ENCODE measurements around the gene TAF6L. TPM values are rescaled to one million over a fixed set of nuclear protein-coding genes. Genes with fewer than 3 reads are reported as not detected.

Gene TAF6L
- total RNA-seq, 1 experiment from 2014 or later = 40.2 TPM

DNA sequence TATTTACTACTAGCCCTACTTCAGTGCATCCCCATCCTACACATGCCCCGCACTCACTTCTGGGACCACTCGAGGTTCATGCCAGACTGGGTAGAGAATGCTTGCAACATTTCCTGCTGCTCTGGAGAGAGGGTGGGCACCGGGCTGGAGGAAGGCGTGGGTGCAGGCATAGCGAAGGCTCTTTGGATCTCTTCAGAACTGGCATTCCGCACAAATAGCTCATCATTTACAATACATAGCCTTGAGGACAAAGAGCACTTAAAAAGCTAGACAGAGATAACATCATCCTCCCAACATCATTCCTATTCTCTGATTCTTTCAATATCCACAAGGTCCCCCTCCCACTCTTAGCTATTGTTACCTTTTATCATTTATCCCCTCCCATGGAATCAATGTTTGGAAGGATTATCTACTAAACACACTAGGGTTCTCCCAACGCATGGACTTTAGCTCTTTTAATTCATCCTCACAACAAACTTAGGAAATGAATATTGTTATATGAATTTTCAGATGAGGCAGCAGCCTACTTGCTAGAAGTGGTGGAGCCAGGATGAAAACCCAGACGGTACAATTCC is 23.1 kb downstream of the TAF6L start:
- TF ChIP-seq, protein P1, sequence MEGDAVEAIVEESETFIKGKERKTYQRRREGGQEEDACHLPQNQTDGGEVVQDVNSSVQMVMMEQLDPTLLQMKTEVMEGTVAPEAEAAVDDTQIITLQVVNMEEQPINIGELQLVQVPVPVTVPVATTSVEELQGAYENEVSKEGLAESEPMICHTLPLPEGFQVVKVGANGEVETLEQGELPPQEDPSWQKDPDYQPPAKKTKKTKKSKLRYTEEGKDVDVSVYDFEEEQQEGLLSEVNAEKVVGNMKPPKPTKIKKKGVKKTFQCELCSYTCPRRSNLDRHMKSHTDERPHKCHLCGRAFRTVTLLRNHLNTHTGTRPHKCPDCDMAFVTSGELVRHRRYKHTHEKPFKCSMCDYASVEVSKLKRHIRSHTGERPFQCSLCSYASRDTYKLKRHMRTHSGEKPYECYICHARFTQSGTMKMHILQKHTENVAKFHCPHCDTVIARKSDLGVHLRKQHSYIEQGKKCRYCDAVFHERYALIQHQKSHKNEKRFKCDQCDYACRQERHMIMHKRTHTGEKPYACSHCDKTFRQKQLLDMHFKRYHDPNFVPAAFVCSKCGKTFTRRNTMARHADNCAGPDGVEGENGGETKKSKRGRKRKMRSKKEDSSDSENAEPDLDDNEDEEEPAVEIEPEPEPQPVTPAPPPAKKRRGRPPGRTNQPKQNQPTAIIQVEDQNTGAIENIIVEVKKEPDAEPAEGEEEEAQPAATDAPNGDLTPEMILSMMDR (conservative IDR thresholded peaks at IDR 0.05; ENCODE audit: low read depth, low read length) = no peak
- TF ChIP-seq EZH2 (IDR thresholded peaks at IDR 0.05; ENCODE audit: low read length, unreplicated experiment) = no peak
- TF ChIP-seq EZH2phosphoT487 (IDR thresholded peaks at IDR 0.05; ENCODE audit: borderline replicate concordance, low read length) = no peak
- H3K9me3 ChIP-seq (ENCODE audit: low read length) = no peaks in the 10 kb centered on the region
- no peaks in the 10 kb centered on the region for H3K9me2 ChIP-seq (replicated peaks; ENCODE audit: low read length)
- no peak overlapping the region for H2AFZ ChIP-seq (ENCODE audit: low read length)
- no peak overlapping the region for H3K27ac ChIP-seq (ENCODE audit: low read length)
- no peak overlapping the region for H3K9ac ChIP-seq (ENCODE audit: low read length)
- peaks cover 17% of the 10 kb centered on the region for H3K4me1 ChIP-seq (ENCODE audit: insufficient read depth, low read length)
- H3K27me3 ChIP-seq (ENCODE audit: low read length) = no peaks in the 10 kb centered on the region
- H3F3A ChIP-seq (ENCODE audit: low read length, unreplicated experiment) = peaks cover 9% of the 10 kb centered on the region
- no peaks in the 10 kb centered on the region for H4K20me1 ChIP-seq (ENCODE audit: low read length)
- no peak for ATAC-seq
- ChIA-PET POLR2A (ENCODE audit: unreplicated experiment) (interaction anchor here (0.5 to 1.0 kb wide), 4 partner anchors 11 to 130 kb away, joined by 3 to 5 read pairs (median 3); partner anchors contain the start of genes C11orf98 and NXF1), CTCF (no interaction called here)
- H3K4me3 ChIP-seq (ENCODE audit: low read length) = no peak overlapping the region
- BruUV-seq (replicated peaks) = no TSS peak
- intact Hi-C loops (cut with micrococcal nuclease) = no loop called here
- no peak overlapping the region for H3K4me2 ChIP-seq (ENCODE audit: low read length)
- DNase-seq = no peak
- peaks cover 60% of the 10 kb centered on the region for H3K36me3 ChIP-seq (ENCODE audit: low read depth, low read length)
- peaks cover 25% of the 10 kb centered on the region for H3K79me2 ChIP-seq (ENCODE audit: low read length)

DNA sequence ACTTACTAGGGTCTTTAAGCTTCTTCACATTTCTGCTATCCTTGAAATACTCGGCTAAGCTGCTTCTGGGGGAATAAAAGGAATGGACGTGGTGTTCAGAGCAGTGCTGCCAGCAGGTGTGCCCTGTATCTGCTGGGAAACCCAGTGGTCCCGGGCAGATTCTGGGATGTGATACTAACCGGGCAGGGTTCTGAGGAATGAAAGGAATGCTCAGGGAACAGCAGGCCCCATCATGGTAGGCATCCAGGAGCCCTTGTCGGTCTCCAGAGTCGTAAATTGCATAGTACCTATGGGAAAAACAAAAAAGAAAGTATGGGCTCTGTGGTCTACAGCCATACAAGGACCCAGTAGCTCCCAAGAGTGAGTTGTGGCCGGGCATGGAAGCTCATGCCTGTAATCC is 25.1 kb downstream of the TAF6L start:
- Histone ChIP-seq H3K9ac (ENCODE audit: low read length) (no peak overlapping the region), H3F3A (ENCODE audit: low read length, unreplicated experiment) (peaks cover 9% of the 10 kb centered on the region), H4K20me1 (ENCODE audit: low read length) (no peaks in the 10 kb centered on the region), H2AFZ (ENCODE audit: low read length) (no peak overlapping the region), H3K27ac (ENCODE audit: low read length) (no peak overlapping the region), H3K36me3 (ENCODE audit: low read depth, low read length) (peaks cover 71% of the 10 kb centered on the region), H3K4me3 (ENCODE audit: low read length) (no peak overlapping the region), H3K9me3 (ENCODE audit: low read length) (no peaks in the 10 kb centered on the region), H3K4me2 (ENCODE audit: low read length) (no peak overlapping the region), H3K4me1 (ENCODE audit: insufficient read depth, low read length) (peaks cover 8% of the 10 kb centered on the region), H3K27me3 (ENCODE audit: low read length) (no peaks in the 10 kb centered on the region), H3K9me2 (replicated peaks; ENCODE audit: low read length) (no peaks in the 10 kb centered on the region), H3K79me2 (ENCODE audit: low read length) (peaks cover 5% of the 10 kb centered on the region)
- intact Hi-C loops (cut with micrococcal nuclease) = no loop called here
- TF ChIP-seq, protein P1 (conservative IDR thresholded peaks at IDR 0.05; ENCODE audit: low read depth, low read length) = no peak
- no peak for TF ChIP-seq EZH2phosphoT487 (IDR thresholded peaks at IDR 0.05; ENCODE audit: borderline replicate concordance, low read length)
- TF ChIP-seq EZH2 (IDR thresholded peaks at IDR 0.05; ENCODE audit: low read length, unreplicated experiment) = no peak
- POLR2A ChIA-PET (ENCODE audit: unreplicated experiment) = no interaction called here
- BruUV-seq (replicated peaks) = no TSS peak
- DNase-seq = no peak
- CTCF ChIA-PET = interaction anchor here (0.6 kb wide), 1 partner anchor 1559 kb away, joined by 7 read pairs; no protein-coding TSS in a partner anchor
- no peak for ATAC-seq

GRCh38 chr11:62799486-62799885 is 28.3 kb downstream of the TAF6L start:
- TF ChIP-seq EZH2 (IDR thresholded peaks at IDR 0.05; ENCODE audit: low read length, unreplicated experiment) = no peak
- TF ChIP-seq, protein P1 (conservative IDR thresholded peaks at IDR 0.05; ENCODE audit: low read depth, low read length) = no peak
- TF ChIP-seq EZH2phosphoT487 (IDR thresholded peaks at IDR 0.05; ENCODE audit: borderline replicate concordance, low read length) = no peak
- intact Hi-C loops (cut with micrococcal nuclease) = no loop called here
- H4K20me1 ChIP-seq (ENCODE audit: low read length) = peaks cover 12% of the 10 kb centered on the region
- ChIA-PET CTCF (no interaction called here), POLR2A (ENCODE audit: unreplicated experiment) (no interaction called here)
- no peaks in the 10 kb centered on the region for H3F3A ChIP-seq (ENCODE audit: low read length, unreplicated experiment)
- peaks cover 79% of the 10 kb centered on the region for H3K36me3 ChIP-seq (ENCODE audit: low read depth, low read length)
- H3K9ac ChIP-seq (ENCODE audit: low read length) = no peak overlapping the region
- H3K27ac ChIP-seq (ENCODE audit: low read length) = no peak overlapping the region
- ATAC-seq = no peak
- no TSS peak for BruUV-seq (replicated peaks)
- no peak overlapping the region for H3K4me3 ChIP-seq (ENCODE audit: low read length)
- no peak overlapping the region for H2AFZ ChIP-seq (ENCODE audit: low read length)
- H3K4me2 ChIP-seq (ENCODE audit: low read length) = no peak overlapping the region
- H3K27me3 ChIP-seq (ENCODE audit: low read length) = no peaks in the 10 kb centered on the region
- H3K4me1 ChIP-seq (ENCODE audit: insufficient read depth, low read length) = peaks cover 10% of the 10 kb centered on the region
- H3K9me2 ChIP-seq (replicated peaks; ENCODE audit: low read length) = no peaks in the 10 kb centered on the region
- no peaks in the 10 kb centered on the region for H3K9me3 ChIP-seq (ENCODE audit: low read length)
- no peak for DNase-seq
- H3K79me2 ChIP-seq (ENCODE audit: low read length) = peaks cover 22% of the 10 kb centered on the region
